MG63 (cell line): Measurements from ENCODE around the gene KDELR1. TPM values are rescaled to one million over a fixed set of nuclear protein-coding genes. Genes with fewer than 3 reads are reported as not detected.
A peak's percentile ranks its signal among the peaks of the same experiment; 100 is the strongest.

Source experiments
- DNase-seq: peaks from one replicate; pipeline ENCODE4 v3.0.0-alpha.2; 2020
- H3K27me3 ChIP-seq: fragments of 250-450 bp; sonication (Bioruptor Pico); 2 replicates; pipeline ENCODE4 v1.5.1; 2020; ENCODE audit warnings: mild to moderate bottlenecking, moderate library complexity
- H3K36me3 ChIP-seq: fragments of 250-450 bp; sonication (Bioruptor Pico); 2 replicates; pipeline ENCODE4 v1.5.1; 2020; ENCODE audit warnings: mild to moderate bottlenecking, moderate library complexity
- H3K4me3 ChIP-seq: fragments of 250-450 bp; sonication (Bioruptor Pico); 2 replicates; pipeline ENCODE4 v1.5.1; 2020; ENCODE audit warnings: mild to moderate bottlenecking, moderate library complexity
- H3K9me3 ChIP-seq: fragments of 250-450 bp; sonication (Bioruptor Pico); 2 replicates; pipeline ENCODE4 v1.5.1; 2020; ENCODE audit warnings: mild to moderate bottlenecking, moderate library complexity
- total RNA-seq: library from RNA; depleted of rRNA; stranded (reverse); fragments of >200 nt; shearing (Covaris generic); gene quantifications from 2 replicates; pipeline ENCODE4 v1.2.3, GENCODE V29; 2014; ENCODE audit warnings: low replicate concordance

Gene KDELR1
- total RNA-seq, 1 experiment from 2014 or later, result 103 TPM

DNA sequence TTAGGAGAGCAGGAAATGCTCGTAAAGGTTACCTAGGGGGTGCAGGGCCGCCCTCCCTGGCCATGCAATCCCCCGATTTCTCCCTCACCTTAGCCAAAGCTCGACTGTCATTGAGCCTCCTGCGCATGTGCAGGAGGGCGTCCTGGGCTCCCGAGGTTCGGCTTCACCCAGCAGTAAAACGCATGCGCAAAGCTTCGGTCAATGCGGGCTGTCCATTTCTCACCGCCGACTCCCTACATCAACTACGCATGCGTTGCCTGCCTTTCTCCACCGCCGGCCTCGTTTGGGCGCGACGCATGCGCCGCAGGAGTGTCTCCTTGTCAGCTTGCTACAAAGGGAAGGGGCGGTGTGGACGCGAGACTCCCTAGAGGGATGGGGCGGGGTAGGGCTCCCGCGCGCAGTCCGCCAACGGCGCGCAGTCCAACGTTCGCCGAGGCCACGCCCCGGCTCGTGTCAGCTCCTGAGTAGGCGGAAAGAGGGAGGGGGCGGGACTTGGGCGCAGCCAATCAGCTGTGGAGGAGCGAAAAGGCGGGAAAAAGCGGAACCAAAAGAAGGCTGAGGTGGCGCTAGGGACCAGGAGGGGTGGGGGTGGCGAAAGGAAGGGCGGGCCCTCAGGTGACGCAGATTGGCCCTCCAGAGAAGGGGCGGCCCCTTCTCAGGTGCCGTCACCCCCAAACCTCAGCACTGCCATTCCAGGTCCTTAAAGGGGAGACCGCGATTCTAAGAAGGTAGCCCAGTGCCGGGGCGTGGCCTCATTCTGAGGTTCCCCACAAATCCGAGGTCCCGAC is 27.3 kb downstream of the KDELR1 start, which contains the start of the genes SYNGR4 and TMEM143:
SYNGR4 (plus strand) TSS at position 558 of the 788 bp plus-strand sequence. CDS start 1,476 bp downstream, outside the sequence.
TMEM143 (minus strand) TSS at position 131 of the 788 bp plus-strand sequence; CDS start at position 111, 20 bp downstream.
- Histone ChIP-seq H3K27me3 (no peaks in the 10 kb centered on the region), H3K4me3 (peak within 1 kb of the TSS; percentile 65), H3K9me3 (no peaks in the 10 kb centered on the region), H3K36me3 (peaks cover 14% of the 10 kb centered on the region)
- DNase-seq, result peak; percentile 99

DNA sequence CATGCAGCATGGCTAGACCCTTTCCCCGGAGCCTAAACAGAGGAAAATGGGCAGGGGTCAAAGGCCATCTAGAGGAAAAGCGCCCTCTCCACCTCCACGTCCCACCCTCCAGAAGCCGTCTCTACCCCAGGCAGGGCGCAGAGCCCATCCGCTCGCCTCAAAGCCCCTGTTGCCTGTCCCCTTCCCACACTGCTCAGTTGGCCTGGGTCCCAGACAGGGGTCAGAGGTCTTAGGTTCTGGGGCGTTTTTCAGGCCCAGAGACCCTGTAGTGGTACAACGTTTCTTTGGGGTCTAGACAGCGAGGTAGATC is 27.9 kb downstream of the KDELR1 start:
- Histone ChIP-seq H3K4me3 (peak overlapping the region; percentile 65), H3K27me3 (no peaks in the 10 kb centered on the region), H3K9me3 (no peaks in the 10 kb centered on the region), H3K36me3 (peaks cover 14% of the 10 kb centered on the region)
- peak; percentile 16 for DNase-seq

DNA sequence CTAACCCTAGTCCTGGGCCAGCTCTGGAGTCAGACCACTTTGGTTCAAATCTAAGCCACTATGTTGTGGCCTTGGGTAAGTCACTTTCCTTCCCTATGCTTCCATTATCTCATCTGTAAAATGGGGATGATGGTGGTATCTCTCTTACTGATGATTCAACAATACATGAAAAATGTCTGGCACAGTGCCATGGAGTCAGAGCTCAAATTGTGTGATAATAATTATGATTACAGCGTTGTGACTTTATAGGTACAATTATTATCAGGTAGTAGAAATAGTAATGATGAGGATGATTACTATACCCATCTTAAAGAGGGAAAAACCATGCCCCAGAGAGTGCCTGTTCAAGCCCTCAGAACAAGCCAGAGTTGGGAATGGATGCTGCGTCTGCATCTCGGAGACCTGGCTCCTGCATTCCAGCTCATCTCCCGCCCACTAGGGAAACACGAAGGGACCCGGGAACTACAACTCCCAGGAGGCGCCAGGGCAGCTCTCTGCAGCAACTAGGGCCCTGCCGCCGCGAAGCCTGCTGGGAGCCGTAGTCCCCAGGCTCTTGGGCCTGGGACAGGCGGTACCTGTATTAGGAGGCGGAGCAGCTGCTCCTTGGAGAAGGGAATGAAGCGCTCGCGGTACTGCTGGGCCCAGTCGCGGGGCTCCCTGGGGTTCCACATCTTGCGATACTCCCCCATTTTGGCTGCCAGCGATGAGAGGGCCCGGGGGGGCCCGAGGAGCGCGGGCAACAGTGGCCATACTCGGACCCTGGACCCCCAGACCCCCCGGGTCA is 28.4 kb downstream of the KDELR1 start:
- H3K27me3 ChIP-seq, result no peaks in the 10 kb centered on the region
- peaks cover 14% of the 10 kb centered on the region for H3K36me3 ChIP-seq
- no peaks in the 10 kb centered on the region for H3K9me3 ChIP-seq
- peak; percentile 99 for DNase-seq
- H3K4me3 ChIP-seq, result peak overlapping the region; percentile 65

DNA sequence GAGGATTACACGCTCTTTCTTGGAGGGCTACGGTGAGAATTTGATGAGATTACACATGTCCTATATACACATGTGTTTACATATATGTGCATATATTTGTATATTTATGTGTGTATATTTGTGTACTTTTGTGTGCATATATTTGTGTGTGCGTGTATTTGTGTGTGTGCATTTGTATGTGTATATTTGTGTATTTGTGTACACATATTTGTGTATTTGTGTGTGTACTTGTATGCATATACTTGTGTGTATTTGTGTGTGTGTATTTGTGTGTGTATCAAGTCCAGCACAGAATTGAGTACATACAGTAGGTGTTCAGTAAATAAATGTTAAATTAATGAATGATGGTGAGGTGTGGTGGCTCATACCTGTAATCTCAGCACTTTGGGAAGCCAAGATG is 29.4 kb downstream of the KDELR1 start:
- H3K9me3 ChIP-seq, result no peaks in the 10 kb centered on the region

DNA sequence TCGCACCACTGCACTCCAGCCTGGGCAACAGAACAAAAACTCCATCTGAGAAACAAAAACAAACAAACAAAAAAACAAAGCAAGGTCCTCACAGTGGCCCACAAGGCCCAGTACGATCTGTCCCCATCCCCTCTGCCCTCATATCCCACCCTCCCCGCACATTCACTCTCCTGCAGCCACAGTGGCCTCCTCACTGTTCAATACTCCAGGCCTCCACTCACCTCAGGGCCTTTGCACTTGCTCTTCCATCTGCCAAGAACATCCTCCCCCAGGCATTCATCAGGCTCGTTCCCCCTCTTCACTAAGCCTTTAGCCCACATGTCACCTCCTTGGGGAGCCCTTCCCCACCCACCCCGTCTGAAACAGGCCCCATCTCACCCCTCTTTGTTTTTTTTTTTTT is 32.2 kb downstream of the KDELR1 start:
- Histone ChIP-seq H3K27me3 (no peaks in the 10 kb centered on the region), H3K9me3 (no peaks in the 10 kb centered on the region), H3K4me3 (no peak overlapping the region), H3K36me3 (peaks cover 14% of the 10 kb centered on the region)
- no peak for DNase-seq

More for the DNA sequence above, 29.4 kb downstream of the KDELR1 start:
- H3K4me3 ChIP-seq, result no peak overlapping the region
- no peak for DNase-seq
- peaks cover 14% of the 10 kb centered on the region for H3K36me3 ChIP-seq
- no peaks in the 10 kb centered on the region for H3K27me3 ChIP-seq

DNA sequence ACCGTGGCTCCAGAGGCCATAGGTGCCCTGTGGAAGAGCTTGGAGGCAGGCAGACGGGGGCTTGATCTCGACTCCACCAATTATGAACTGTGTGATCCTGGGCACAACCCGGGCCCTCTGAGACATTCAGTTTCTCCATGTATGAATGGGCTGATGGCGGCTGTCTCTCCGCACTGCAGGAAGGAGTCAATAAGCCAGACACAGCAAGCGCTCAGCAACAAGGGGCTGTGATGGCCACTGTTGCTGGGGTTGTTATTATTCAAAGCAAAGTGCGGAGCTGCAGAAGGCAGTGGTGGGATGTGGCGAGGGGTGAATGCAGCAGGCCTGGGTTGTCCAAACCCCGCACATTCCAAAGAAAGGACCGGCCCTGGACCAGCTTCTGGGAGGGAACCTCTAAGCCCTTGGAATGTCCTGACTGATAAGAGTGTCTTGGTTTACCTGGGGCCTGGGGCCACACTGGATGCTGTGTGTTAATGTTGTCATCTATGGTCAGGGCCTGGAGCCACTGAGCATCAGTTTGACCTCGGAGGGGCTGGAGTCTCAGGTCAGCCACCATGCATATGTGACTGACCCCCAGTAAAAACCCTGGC is 35.9 kb downstream of the KDELR1 start:
- DNase-seq, result no peak
- Histone ChIP-seq H3K36me3 (peaks cover 5% of the 10 kb centered on the region; the same call in 1 of the 2 replicates), H3K27me3 (no peaks in the 10 kb centered on the region), H3K4me3 (no peak overlapping the region), H3K9me3 (no peaks in the 10 kb centered on the region)

DNA sequence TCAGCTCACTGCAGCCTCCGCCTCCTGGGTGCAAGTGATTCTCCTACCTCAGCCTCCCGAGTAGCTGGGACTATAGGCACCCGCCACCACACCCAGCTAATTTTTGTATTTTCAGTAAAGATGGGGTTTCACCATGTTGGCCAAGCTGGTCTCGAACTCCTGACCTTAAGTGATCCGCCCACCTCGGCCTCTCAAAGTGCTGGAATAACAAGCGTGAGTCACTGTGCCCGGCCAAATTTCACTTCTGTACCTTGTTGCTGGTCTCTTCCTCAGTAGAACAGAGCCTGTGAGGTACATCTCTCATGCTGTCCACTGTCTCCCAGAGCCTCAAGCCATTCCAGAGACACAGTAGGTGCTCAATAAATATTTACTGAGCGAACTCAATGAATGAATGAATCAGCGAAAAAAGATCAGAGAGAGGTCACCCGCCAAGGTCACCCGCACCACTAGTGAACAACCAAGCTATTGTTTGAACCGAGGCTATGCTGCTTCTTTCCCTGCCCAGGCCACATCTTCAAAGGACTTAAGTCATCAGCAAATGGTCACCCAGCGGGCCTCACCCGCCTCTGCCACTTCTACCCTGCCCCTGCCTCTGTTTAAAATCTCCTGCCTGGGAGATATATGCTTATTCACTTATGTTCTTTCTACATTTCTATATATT is 36.9 kb downstream of the KDELR1 start:
- Histone ChIP-seq H3K27me3 (no peaks in the 10 kb centered on the region), H3K4me3 (no peak overlapping the region), H3K9me3 (no peaks in the 10 kb centered on the region), H3K36me3 (no peaks in the 10 kb centered on the region)
- DNase-seq, result no peak

DNA sequence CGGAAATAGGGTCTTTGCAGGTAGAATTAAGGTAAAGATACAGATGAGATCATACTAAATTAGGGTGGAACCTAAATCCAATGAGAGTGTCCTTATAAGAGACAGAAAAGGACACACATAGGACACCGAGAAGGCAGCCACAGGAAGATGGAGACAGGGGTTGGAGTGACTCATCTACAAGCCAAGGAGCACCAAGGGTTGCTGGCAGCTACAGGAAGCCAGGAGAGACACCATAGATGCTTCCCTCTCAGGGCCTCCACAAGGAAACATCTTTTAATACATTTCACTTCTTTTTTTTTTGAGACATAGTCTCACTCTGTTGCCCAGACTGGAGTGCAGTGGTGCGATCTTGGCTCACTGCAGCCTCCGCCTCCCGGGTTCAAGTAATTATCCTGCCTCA is 37.7 kb downstream of the KDELR1 start:
- DNase-seq, result peak; percentile 36
- Histone ChIP-seq H3K9me3 (no peaks in the 10 kb centered on the region), H3K27me3 (no peaks in the 10 kb centered on the region), H3K4me3 (no peak overlapping the region), H3K36me3 (no peaks in the 10 kb centered on the region)

DNA sequence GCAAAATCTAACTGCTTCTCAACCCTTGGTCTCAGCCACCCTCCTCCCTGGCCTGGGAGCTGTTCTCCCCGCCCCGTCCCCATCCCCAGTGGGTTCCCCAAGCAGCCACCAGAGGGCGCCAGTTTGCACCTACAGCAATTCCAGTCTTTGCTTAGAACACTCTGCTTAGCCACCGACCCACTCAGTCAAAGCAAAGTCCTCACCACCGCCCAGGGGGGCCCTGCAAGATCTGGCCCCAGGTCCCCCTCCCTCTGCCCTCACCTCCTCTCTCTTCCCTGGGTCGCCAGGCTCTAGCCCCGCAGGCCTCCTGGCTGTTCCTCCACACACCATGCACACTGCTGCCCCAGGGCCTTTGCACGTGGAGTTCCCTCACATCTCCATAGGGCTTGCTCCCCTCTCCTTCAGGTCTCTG is 40.0 kb downstream of the KDELR1 start:
- Histone ChIP-seq H3K4me3 (no peak overlapping the region), H3K27me3 (no peaks in the 10 kb centered on the region), H3K36me3 (no peaks in the 10 kb centered on the region), H3K9me3 (no peaks in the 10 kb centered on the region)
- peak; percentile 63 for DNase-seq

DNA sequence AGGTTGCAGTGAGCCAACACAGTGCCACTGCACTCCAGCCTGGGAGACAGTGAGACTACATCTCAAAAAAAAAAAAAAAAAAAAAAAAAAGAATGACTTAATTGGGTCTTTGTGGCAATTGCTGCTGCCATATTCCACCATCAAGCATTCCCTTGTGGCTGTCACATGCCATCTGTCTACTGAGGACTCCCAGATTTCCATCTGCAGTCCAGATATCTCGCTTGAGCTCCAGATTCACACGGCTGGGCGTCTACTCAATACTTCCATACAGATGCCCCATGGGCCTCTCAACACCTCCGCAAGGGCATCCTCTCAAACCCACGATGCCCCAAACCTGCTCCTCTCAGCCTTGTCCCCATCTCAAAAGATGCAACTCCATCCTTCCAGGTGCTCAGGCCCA is 40.5 kb downstream of the KDELR1 start:
- no peaks in the 10 kb centered on the region for H3K36me3 ChIP-seq
- no peaks in the 10 kb centered on the region for H3K9me3 ChIP-seq
- DNase-seq, result no peak
- no peak overlapping the region for H3K4me3 ChIP-seq
- H3K27me3 ChIP-seq, result no peaks in the 10 kb centered on the region

DNA sequence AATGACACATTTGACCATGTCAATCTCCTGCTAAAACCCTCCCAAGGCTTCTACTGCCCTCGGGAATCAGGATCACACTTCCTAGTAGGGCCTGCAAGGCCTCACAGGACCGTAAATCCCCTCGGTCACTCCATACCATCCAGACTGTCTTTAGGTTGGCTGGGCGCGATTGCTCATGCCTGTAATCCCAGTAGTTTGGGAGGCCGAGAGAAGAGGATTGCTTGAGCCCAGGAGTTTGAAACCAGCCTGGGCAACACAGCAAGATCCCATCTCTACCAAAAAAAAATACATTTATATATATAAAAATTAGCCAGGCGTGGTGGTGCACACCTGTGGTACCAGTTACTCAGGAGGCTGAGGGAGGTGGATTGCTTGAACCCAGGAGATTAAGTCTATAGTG is 42.6 kb downstream of the KDELR1 start:
- Histone ChIP-seq H3K9me3 (no peaks in the 10 kb centered on the region), H3K27me3 (no peaks in the 10 kb centered on the region), H3K4me3 (no peak overlapping the region), H3K36me3 (peaks cover 3% of the 10 kb centered on the region)
- DNase-seq, result no peak

DNA sequence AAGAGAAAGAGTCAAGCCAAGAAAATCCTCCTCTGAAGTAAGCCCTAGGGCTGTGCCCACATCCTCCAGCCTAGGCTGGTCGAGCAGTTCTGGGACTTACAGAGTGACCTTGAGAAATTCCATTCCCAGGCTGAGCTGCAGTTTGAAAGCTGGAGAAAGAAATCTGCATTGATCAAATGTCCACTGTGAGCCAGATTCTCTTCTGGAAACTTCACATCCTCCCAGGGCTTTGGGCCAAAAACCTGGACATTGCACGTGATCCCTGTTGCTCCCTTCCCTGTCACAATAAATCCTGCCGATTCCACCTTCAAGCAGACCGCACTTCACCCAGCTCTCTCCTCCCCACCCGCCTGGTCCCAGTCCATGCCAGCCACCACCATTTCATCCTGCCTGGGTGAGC is 43.3 kb downstream of the KDELR1 start:
- Histone ChIP-seq H3K4me3 (no peak overlapping the region), H3K36me3 (peaks cover 7% of the 10 kb centered on the region), H3K9me3 (no peaks in the 10 kb centered on the region), H3K27me3 (no peaks in the 10 kb centered on the region)
- DNase-seq, result no peak

DNA sequence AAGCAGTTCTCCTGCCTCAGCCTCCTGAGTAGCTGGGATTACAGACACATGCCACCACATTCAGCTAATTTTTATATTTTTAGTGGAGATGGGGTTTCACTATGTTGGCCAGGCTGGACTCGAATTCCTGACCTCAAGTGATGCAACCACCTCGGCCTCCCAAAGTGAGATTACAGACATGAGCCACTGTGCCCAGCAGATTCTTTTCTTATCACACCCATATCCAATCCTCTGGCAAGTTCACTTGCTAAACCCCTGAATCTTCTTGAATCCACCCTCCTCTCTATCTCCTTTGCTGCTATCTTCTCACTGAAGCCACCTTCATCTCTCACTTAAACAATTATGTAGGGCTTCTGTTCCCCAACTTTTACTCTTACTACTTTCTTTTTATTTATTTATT is 45.2 kb downstream of the KDELR1 start:
- H3K9me3 ChIP-seq, result no peaks in the 10 kb centered on the region
- H3K4me3 ChIP-seq, result no peak overlapping the region
- DNase-seq, result no peak
- H3K27me3 ChIP-seq, result no peaks in the 10 kb centered on the region
- H3K36me3 ChIP-seq, result peaks cover 14% of the 10 kb centered on the region

DNA sequence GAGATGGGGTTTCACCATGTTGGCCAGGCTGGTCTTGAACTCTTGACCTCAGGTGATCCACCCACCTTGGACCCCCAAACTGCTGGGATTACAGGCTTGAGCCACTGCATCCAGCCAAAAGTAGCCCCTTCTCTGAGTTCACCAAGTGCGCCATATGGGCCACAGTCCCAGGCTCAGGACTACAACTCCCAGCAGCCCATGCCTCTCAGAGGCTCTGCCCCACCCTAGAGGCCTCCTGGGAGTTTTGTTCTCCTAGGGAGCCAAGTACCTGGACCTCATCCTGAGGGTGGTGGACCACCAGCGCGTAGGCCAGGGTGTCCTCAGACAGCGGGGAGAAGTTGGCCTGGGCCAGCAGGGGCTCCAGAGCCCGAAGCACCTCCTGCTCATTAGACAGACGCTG is 46.5 kb downstream of the KDELR1 start:
- DNase-seq, result no peak
- Histone ChIP-seq H3K27me3 (no peaks in the 10 kb centered on the region), H3K36me3 (peaks cover 15% of the 10 kb centered on the region), H3K9me3 (no peaks in the 10 kb centered on the region), H3K4me3 (no peak overlapping the region)

DNA sequence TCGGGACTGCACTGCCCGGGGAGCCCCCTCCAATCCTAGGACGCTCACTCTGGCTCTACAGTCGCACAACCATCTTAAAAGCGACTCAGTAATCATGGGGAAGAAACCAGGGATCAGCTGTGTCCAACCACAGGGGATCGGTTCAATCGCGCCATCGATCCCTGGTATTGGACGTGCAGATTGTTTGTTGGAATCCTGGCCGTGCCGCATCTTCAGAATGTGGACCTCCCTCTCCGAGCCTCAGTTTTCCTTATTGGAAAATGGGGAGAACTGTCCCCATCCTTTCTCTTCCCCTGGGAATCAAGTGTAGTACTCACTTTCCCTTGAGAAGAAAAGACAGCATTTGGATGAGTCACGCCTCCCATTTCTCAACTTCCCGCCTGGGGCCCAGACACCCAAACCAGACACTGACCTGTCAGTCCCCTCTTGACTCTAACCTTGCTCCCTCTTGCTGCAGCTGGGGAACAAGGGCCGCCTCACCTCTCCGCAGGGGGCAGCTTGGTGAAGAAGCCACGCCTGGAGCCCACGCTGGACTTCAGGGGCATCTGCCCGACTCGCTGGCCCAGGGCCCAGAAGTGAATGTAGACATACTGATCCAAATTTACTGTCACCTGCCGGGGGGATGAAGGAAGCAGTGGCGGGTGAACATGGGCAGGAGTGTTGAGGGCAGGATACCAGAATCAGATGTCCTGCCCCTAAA is 48.4 kb downstream of the KDELR1 start:
- Histone ChIP-seq H3K36me3 (peaks cover 15% of the 10 kb centered on the region), H3K27me3 (no peaks in the 10 kb centered on the region), H3K9me3 (no peaks in the 10 kb centered on the region), H3K4me3 (no peak overlapping the region)
- DNase-seq, result no peak

DNA sequence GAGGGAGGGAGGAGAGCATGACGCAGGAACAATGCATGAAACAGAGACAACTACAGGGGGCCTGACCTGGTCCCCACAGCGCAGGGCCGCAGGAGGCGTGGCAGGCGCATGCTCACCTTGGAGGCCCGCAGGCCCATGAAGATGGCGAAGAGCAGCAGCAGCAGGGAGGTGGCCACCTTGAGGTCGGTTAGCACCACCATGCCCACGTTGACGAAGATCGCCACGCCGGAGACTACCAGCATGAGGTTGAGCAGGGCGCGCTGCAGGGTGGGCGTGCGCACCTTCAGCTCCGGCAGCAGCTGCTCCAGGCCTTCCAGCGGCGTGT is 49.0 kb downstream of the KDELR1 start:
- Histone ChIP-seq H3K9me3 (no peaks in the 10 kb centered on the region), H3K36me3 (peaks cover 15% of the 10 kb centered on the region), H3K27me3 (no peaks in the 10 kb centered on the region), H3K4me3 (no peak overlapping the region)
- DNase-seq, result no peak
